Measurements from ENCODE around the gene ZSWIM6. TPM values are rescaled to one million over a fixed set of nuclear protein-coding genes. Genes with fewer than 3 reads are reported as not detected.

The ZSWIM6 gene
- total and polyA plus RNA-seq, 11 donors: 1.9 to 14.9 (median 6.3) TPM

DNA sequence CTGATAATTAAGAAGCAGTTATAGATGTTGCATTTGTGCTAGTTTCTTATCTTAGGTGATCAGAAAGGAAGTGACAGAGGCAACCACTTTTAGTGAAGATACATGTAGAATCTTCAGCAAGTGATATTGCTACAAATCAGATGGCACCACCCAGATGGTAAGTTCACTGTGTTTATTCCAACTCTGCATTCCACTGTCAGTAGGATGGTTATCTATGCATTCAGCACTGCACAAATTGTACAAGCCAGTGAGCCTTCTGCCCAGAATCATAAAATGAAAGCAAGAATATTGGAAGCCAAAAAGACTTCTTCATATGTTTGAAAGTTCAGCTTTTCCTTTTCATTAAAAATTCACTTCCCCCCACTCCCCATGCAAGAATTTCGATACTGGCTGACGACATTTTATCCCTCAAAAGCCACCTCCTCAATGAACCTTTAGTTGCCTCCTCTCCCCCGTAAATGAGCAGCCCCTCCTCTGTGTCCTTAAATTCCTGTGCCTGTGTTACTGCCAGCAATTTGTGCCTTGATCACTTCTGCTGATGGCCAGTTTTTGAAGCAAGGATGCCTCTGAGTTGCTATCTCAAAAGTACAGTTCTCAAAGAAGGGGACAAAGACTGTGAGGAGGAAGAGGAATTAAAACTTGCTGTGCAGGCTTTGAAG, 91.6 kb downstream of the ZSWIM6 start:
- Histone ChIP-seq H3K27ac (peak overlapping the region in 2 of 12 donors; percentile 13 to 17), H3K4me1 (peaks cover 0 to 34% (median 21%) of the 10 kb centered on the region in 12 donors), H3K9me3 (peaks cover 0 to 14% (median 0%) of the 10 kb centered on the region in 12 donors), H3K36me3 (no peaks in the 10 kb centered on the region), H3K4me3 (peak overlapping the region in 1 of 12 donors; percentile 6), H3K27me3 (no peaks in the 10 kb centered on the region)
- no peak for TF ChIP-seq POLR2A (IDR thresholded peaks at IDR 0.05)
- no peak for TF ChIP-seq CTCF (IDR thresholded peaks at IDR 0.05)
- DNase-seq (no peak), ATAC-seq (peak in 1 of 4 donors; percentile 34)
- intact Hi-C loops (cut with DNase I): no loop called here
- 13 to 25% (median 17%) methylated on average over 3 of the region's 3 CpGs for WGBS, 4 donors

DNA sequence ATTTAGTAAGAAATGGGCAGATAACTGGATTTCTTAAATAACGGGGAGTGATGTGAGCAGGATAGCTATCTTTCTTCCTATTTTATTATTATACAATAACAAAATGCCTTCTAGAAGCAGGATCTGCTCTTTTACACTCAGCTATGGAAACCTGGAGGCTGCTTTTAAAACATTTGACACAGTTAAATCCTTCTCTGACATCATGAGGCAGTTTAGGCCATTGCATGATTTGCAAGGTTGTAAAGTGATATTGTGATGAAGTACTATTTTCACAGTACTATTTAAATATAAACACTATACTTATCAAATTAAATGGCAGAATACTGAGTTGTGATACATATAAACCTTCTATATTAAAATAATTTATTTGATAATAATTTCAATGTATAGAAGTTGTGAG, 93.9 kb downstream of the ZSWIM6 start:
- intact Hi-C loops (cut with DNase I): no loop called here
- no peak overlapping the region for H3K4me3 ChIP-seq
- no peak for ATAC-seq
- no peaks in the 10 kb centered on the region for H3K27me3 ChIP-seq
- WGBS, 4 donors: 70 to 92% (median 85%) methylated on average over 1 of the region's 1 CpG
- peaks cover 0 to 42% (median 21%) of the 10 kb centered on the region in 12 donors for H3K4me1 ChIP-seq
- H3K36me3 ChIP-seq: no peaks in the 10 kb centered on the region
- H3K9me3 ChIP-seq: peaks cover 0 to 14% (median 0%) of the 10 kb centered on the region in 12 donors
- no peak for DNase-seq
- no peak overlapping the region for H3K27ac ChIP-seq
- TF ChIP-seq POLR2A (IDR thresholded peaks at IDR 0.05) (no peak), CTCF (IDR thresholded peaks at IDR 0.05) (no peak)

DNA sequence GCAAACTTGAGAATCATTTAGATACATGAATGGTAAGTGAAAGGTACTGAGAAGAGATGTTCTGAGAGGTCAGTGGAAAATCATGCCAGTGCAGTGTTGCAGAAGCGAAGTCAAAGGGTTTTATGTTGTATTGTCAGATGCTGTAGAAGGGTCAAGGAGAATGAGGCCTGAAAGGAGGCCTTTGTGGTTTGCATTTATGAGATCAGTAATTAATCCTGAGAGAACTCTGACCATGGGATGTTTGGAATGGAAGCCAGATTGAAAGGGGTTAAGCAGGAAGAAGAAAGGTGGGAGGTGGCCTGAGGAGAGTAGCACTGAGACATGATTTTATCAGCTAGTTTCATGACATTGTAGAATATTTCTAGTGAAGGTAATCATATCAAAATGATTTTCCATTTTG, 97.8 kb downstream of the ZSWIM6 start:
- 92 to 100% (median 100%) methylated on average over 1 of the region's 1 CpG for WGBS, 4 donors
- no peaks in the 10 kb centered on the region for H3K27me3 ChIP-seq
- no peak for DNase-seq
- TF ChIP-seq CTCF (IDR thresholded peaks at IDR 0.05) (no peak), POLR2A (IDR thresholded peaks at IDR 0.05) (no peak)
- H3K27ac ChIP-seq: no peak overlapping the region
- no peaks in the 10 kb centered on the region for H3K9me3 ChIP-seq
- H3K4me1 ChIP-seq: peaks cover 0 to 42% (median 9%) of the 10 kb centered on the region in 12 donors
- intact Hi-C loops (cut with DNase I): no loop called here
- no peaks in the 10 kb centered on the region for H3K36me3 ChIP-seq
- no peak overlapping the region for H3K4me3 ChIP-seq
- ATAC-seq: no peak

GRCh38 chr5:61431923-61432620, 100.0 kb downstream of the ZSWIM6 start:
- H3K27me3 ChIP-seq: no peaks in the 10 kb centered on the region
- TF ChIP-seq POLR2A (IDR thresholded peaks at IDR 0.05) (no peak), CTCF (IDR thresholded peaks at IDR 0.05) (no peak)
- ATAC-seq (no peak), DNase-seq (no peak)
- no peak overlapping the region for H3K4me3 ChIP-seq
- 64 to 76% (median 72%) methylated on average over 6 of the region's 6 CpGs for WGBS, 4 donors
- no peaks in the 10 kb centered on the region for H3K9me3 ChIP-seq
- peak overlapping the region in 1 of 12 donors; percentile 21 for H3K27ac ChIP-seq
- H3K36me3 ChIP-seq: no peaks in the 10 kb centered on the region
- intact Hi-C loops (cut with DNase I): no loop called here
- H3K4me1 ChIP-seq: peaks cover 0 to 25% (median 0%) of the 10 kb centered on the region in 12 donors

Data from heart left ventricle (tissue), 16 donors.